Epithelial cell of proximal tubule (primary cell): ENCODE results near the gene EXOSC3. TPM values are rescaled to one million over a fixed set of nuclear protein-coding genes. Genes with fewer than 3 reads are reported as not detected.
"Not testable (repeated sequence)": the region's sequence is repeated elsewhere in the genome, so short reads cannot be mapped to it uniquely, and the experiment has no call there.

Source experiments
- DNase-seq: peaks from one replicate; pipeline ENCODE4 v3.0.0-alpha.2; 2011; ENCODE audit warnings: low read depth
- H3K4me3 ChIP-seq: 2 replicates; pipeline ENCODE4 v1.5.1; 2011; ENCODE audit warnings: low read depth, mild to moderate bottlenecking, low read length
- CTCF ChIP-seq: conservative IDR thresholded peaks from 2 replicates; pipeline ENCODE4 v1.5.1; 2012; ENCODE audit warnings: low read depth, mild to moderate bottlenecking, low read length
- total RNA-seq: library from RNA; depleted of rRNA; stranded (reverse); fragments of >200 nt; gene quantifications from 2 replicates; pipeline ENCODE4 v1.2.3, GENCODE V29; 2015

EXOSC3 gene
- total RNA-seq, 1 donor from 2014 or later: 73.7 TPM

GRCh38 chr9:37775216-37775919 is 9.5 kb downstream of the EXOSC3 start:
- no peak for TF ChIP-seq CTCF
- no peak overlapping the region for H3K4me3 ChIP-seq
- no peak for DNase-seq

- no peak for DNase-seq
- H3K4me3 ChIP-seq: no peak overlapping the region
- TF ChIP-seq CTCF: no peak
Measured at GRCh38 chr9:37769995-37770394, 14.9 kb downstream of the EXOSC3 start.

GRCh38 chr9:37769306-37769705 is 15.6 kb downstream of the EXOSC3 start:
- no peak for TF ChIP-seq CTCF
- H3K4me3 ChIP-seq: no peak overlapping the region
- no peak for DNase-seq

GRCh38 chr9:37765263-37765662 is 19.6 kb downstream of the EXOSC3 start:
- H3K4me3 ChIP-seq, DNase-seq: not testable (repeated sequence)

GRCh38 chr9:37761511-37761910 is 23.4 kb downstream of the EXOSC3 start:
- TF ChIP-seq CTCF: no peak
- DNase-seq: peak; percentile 37
- H3K4me3 ChIP-seq: no peak overlapping the region

GRCh38 chr9:37760416-37761161 is 24.3 kb downstream of the EXOSC3 start:
- no peak for TF ChIP-seq CTCF
- no peak overlapping the region for H3K4me3 ChIP-seq
- peak; percentile 50 for DNase-seq

- H3K4me3 ChIP-seq: no peak overlapping the region
- TF ChIP-seq CTCF: no peak
- no peak for DNase-seq
Measured at GRCh38 chr9:37758747-37759146, 26.1 kb downstream of the EXOSC3 start.
